Stomach (tissue), 9 donors: ENCODE measurements around the gene STAU1. TPM values are rescaled to one million over a fixed set of nuclear protein-coding genes. Genes with fewer than 3 reads are reported as not detected.
"Not testable (repeated sequence)": the region's sequence is repeated elsewhere in the genome, so short reads cannot be mapped to it uniquely, and the experiment has no call there.

Experiments
- DNase-seq, 2 donors: peaks; one replicate each; pipeline versions ENCODE4 v3.0.0 to v3.0.0-alpha.2; 2013 to 2019
- H3K27ac ChIP-seq, 5 donors: fragments of 200-600 bp in 4 of 5; sonication (generic) in 4 of 5; one replicate each; pipeline ENCODE4 v1.5.1; 2013 to 2019; ENCODE audit warnings: mild to moderate bottlenecking in 1 of 5, moderate library complexity in 1 of 5
- H3K27me3 ChIP-seq, 3 donors: fragments of 200-600 bp; sonication (generic); one replicate each; pipeline ENCODE4 v1.5.1; 2017 to 2019; ENCODE audit warnings: mixed run types in 1 of 3
- H3K36me3 ChIP-seq, 4 donors: fragments of 200-600 bp; sonication (generic); 1 replicate in 3 of 4; 2 replicates in 1 of 4; pipeline ENCODE4 v1.5.1; 2016 to 2019
- H3K4me1 ChIP-seq, 4 donors: fragments of 200-600 bp; sonication (generic); one replicate each; pipeline ENCODE4 v1.5.1; 2016 to 2019
- H3K4me3 ChIP-seq, 4 donors: fragments of 200-600 bp; sonication (generic) in 3 of 4; one replicate each; pipeline ENCODE4 v1.5.1; 2016 to 2019; ENCODE audit warnings: mild to moderate bottlenecking in 1 of 4
- H3K9me3 ChIP-seq, 4 donors: fragments of 200-600 bp; sonication (generic); one replicate each; pipeline ENCODE4 v1.5.1; 2016 to 2019
- CTCF ChIP-seq, 7 experiments: fragments of 450-650 bp in 4 of 7; fragments of 200-600 bp in 3 of 7; sonication (generic) in 3 of 7; IDR thresholded peaks; one replicate each; pipeline ENCODE4 v1.5.1; 2016 to 2019; ENCODE audit warnings: antibody characterized with exemption in 7 of 7, control low read depth in 2 of 7, mild to moderate bottlenecking in 1 of 7
- EP300 ChIP-seq: sonication (generic); formaldehyde crosslinking; IDR thresholded peaks from one replicate; pipeline ENCODE4 v1.6.1; 2017; ENCODE audit warnings: antibody characterized with exemption
- POLR2A ChIP-seq, 4 donors: fragments of 450-650 bp; IDR thresholded peaks; one replicate each; pipeline ENCODE4 v1.6.1; 2016; ENCODE audit warnings: antibody characterized with exemption in 4 of 4, control low read depth in 2 of 4, mild to moderate bottlenecking in 1 of 4, moderate library complexity in 1 of 4
- POLR2AphosphoS5 ChIP-seq, 3 donors: sonication (generic); formaldehyde crosslinking; IDR thresholded peaks; one replicate each; pipeline ENCODE4 v1.6.1; 2016; ENCODE audit warnings: antibody characterized with exemption in 3 of 3
- WGBS, 5 donors: extraction: QIAGEN DNeasy Blood & Tissue Kit in 3 of 5; methylation state at CpG; one replicate each; pipeline versions ENCODE4 v1.1.5 to v1.1.7; 2013 to 2018; 5-methylcytosine and 5-hydroxymethylcytosine counted together
- intact Hi-C: fragments of 100-400 bp; cut with DNase I; formaldehyde crosslinking; loops from one replicate; pipeline ENCODE4 v1.15.1; 2023; ENCODE audit warnings: low total_unique reads
- polyA plus RNA-seq, 3 donors: library from polyadenylated mRNA; stranded (reverse); fragments of 200-250 nt; gene quantifications; one replicate each; pipeline ENCODE4 v1.2.3, GENCODE V29; 2013
- total RNA-seq, 5 donors: library from RNA; depleted of rRNA; stranded (reverse); fragments of >200 nt; gene quantifications; one replicate each; pipeline versions ENCODE4 v1.1.0 to v1.2.3, GENCODE V29; 2014 to 2016
- donor health status: healthy with polysubstance abuse.
- donor health status: Bipolar disorder and iron deficiency.
- donor health status: healthy.

STAU1 gene
- total and polyA plus RNA-seq, 8 donors: 33.0 to 129 (median 56.5) TPM

- WGBS, 5 donors: 0 to 1% (median 1%) methylated on average over 19 of the region's 19 CpGs
- H3K36me3 ChIP-seq: no peaks in the 10 kb centered on the region
- H3K4me1 ChIP-seq: peaks cover 32 to 57% (median 46%) of the 10 kb centered on the region in 4 donors
- H3K27me3 ChIP-seq: no peaks in the 10 kb centered on the region
- no peaks in the 10 kb centered on the region for H3K9me3 ChIP-seq
- peak; percentile 65 to 87 for DNase-seq
- TF ChIP-seq POLR2AphosphoS5 (IDR thresholded peaks at IDR 0.05) (peak; percentile 5 to 41 (median 23)), POLR2A (IDR thresholded peaks at IDR 0.05) (no peak), CTCF (IDR thresholded peaks at IDR 0.05) (no peak), EP300 (no peak)
- peak overlapping the region; percentile 83 to 94 (median 91) for H3K4me3 ChIP-seq
- intact Hi-C loops: no loop called here
- peak overlapping the region; percentile 90 to 98 (median 95) for H3K27ac ChIP-seq
These were observed 1.4 kb downstream of the STAU1 start for GRCh38 chr20:49186535-49187329.

GRCh38 chr20:49185071-49185761 lies 2.9 kb downstream of the STAU1 start:
- peak in 1 of 2 donors; percentile 51 for DNase-seq
- WGBS, 5 donors: 21 to 40% (median 38%) methylated on average over 6 of the region's 6 CpGs
- Histone ChIP-seq H3K9me3 (no peaks in the 10 kb centered on the region), H3K4me1 (peaks cover 39 to 72% (median 57%) of the 10 kb centered on the region in 4 donors), H3K4me3 (peak overlapping the region in 2 of 4 donors; percentile 83 to 94), H3K27ac (peak overlapping the region in 3 of 5 donors; percentile 95 to 98 (median 97)), H3K36me3 (no peaks in the 10 kb centered on the region), H3K27me3 (no peaks in the 10 kb centered on the region)
- TF ChIP-seq EP300 (no peak), POLR2A (IDR thresholded peaks at IDR 0.05) (no peak), CTCF (IDR thresholded peaks at IDR 0.05) (no peak), POLR2AphosphoS5 (IDR thresholded peaks at IDR 0.05) (no peak)
- intact Hi-C loops: no loop called here

GRCh38 chr20:49184691-49185070 lies 3.5 kb downstream of the STAU1 start:
- peaks cover 44 to 77% (median 63%) of the 10 kb centered on the region in 4 donors for H3K4me1 ChIP-seq
- no peaks in the 10 kb centered on the region for H3K9me3 ChIP-seq
- WGBS, 5 donors: 26 to 44% (median 38%) methylated on average over 3 of the region's 3 CpGs
- no peaks in the 10 kb centered on the region for H3K36me3 ChIP-seq
- no peak for DNase-seq
- intact Hi-C loops: no loop called here
- peak overlapping the region in 2 of 5 donors; percentile 95 to 97 for H3K27ac ChIP-seq
- no peak overlapping the region for H3K4me3 ChIP-seq
- H3K27me3 ChIP-seq: no peaks in the 10 kb centered on the region
- no peak for TF ChIP-seq POLR2A (IDR thresholded peaks at IDR 0.05)
- TF ChIP-seq CTCF (IDR thresholded peaks at IDR 0.05): no peak
- no peak for TF ChIP-seq EP300
- no peak for TF ChIP-seq POLR2AphosphoS5 (IDR thresholded peaks at IDR 0.05)

- H3K36me3 ChIP-seq, H3K9me3 ChIP-seq, H3K27me3 ChIP-seq, H3K4me3 ChIP-seq, H3K27ac ChIP-seq, intact Hi-C loops, DNase-seq: not testable (repeated sequence)
- WGBS, 5 donors: 48 to 70% (median 62%) methylated on average over 5 of the region's 5 CpGs
- H3K4me1 ChIP-seq: peaks cover 50 to 83% (median 68%) of the 10 kb centered on the region in 4 donors
These were observed 4.0 kb downstream of the STAU1 start for GRCh38 chr20:49184084-49184501.
